Suprapubic skin (tissue), 3 donors: ENCODE data around the gene OTOF.

ENCODE experiments used
- POLR2A ChIP-seq, 2 donors: fragments of 450-650 bp; IDR thresholded peaks; one replicate each; pipeline ENCODE4 v1.6.1; 2017; ENCODE audit warnings: antibody characterized with exemption in 2 of 2, mild to moderate bottlenecking in 2 of 2, moderate library complexity in 2 of 2
- TF ChIP-seq, protein P1 (sequence below), 2 donors: fragments of 200-600 bp in 1 of 2; fragments of 450-650 bp in 1 of 2; sonication (generic) in 1 of 2; IDR thresholded peaks; one replicate each; pipeline ENCODE4 v1.5.1; 2016 to 2019; ENCODE audit warnings: antibody characterized with exemption in 2 of 2, mild to moderate bottlenecking in 1 of 2, moderate library complexity in 1 of 2

DNA sequence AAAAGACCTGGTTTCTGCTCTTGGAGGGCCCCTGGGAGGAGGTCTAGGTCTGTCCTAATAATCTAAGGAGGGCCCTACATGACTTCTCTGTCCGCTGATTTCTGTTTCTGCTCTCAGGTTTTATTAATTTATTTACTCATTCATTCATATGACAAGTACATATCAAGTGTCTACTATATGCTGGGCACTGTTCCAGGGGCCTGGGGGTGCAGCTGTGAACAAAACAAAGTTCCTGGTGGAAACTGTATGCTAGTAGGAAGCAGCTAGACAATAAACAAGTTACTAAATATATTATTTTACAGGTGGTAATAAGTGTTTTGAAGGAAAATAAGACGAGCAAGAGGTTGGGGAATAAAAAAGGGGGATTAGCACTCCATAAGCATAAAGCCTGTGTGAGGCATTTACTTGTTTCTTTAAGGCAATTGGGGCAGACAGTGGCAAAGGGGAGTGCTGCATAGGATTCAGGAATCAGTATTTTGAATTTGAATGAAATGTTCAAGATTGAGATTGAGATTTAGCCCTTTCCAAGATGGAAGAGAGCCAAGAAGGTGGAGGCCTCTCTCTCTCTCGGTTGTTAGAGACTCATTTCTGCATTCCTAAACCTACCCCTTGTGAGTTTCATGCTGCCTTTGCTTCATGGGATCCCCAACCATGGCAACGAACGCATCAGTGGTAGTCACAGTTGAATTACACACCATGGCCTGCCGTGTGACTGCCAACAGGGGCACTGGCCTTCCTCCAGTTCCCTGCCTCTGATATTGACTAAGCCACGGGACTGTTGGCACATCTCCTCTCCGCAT lies 47.9 kb downstream of the OTOF start:
- no peak for TF ChIP-seq POLR2A (IDR thresholded peaks at IDR 0.05)
- TF ChIP-seq, protein P1, sequence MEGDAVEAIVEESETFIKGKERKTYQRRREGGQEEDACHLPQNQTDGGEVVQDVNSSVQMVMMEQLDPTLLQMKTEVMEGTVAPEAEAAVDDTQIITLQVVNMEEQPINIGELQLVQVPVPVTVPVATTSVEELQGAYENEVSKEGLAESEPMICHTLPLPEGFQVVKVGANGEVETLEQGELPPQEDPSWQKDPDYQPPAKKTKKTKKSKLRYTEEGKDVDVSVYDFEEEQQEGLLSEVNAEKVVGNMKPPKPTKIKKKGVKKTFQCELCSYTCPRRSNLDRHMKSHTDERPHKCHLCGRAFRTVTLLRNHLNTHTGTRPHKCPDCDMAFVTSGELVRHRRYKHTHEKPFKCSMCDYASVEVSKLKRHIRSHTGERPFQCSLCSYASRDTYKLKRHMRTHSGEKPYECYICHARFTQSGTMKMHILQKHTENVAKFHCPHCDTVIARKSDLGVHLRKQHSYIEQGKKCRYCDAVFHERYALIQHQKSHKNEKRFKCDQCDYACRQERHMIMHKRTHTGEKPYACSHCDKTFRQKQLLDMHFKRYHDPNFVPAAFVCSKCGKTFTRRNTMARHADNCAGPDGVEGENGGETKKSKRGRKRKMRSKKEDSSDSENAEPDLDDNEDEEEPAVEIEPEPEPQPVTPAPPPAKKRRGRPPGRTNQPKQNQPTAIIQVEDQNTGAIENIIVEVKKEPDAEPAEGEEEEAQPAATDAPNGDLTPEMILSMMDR (IDR thresholded peaks at IDR 0.05) = no peak
